ENCODE results near the gene PLCL2.

Gene PLCL2

GRCh38 chr3:16848007-16848406 is 36.7 kb upstream of the PLCL2 start:
- Histone ChIP-seq H3K4me2 (ENCODE audit: low read length) (no peak overlapping the region), H3K36me3 (ENCODE audit: control insufficient read depth in 1 of 2, insufficient read depth in 2 of 2, low read length in 2 of 2) (no peaks in the 10 kb centered on the region), H2AFZ (ENCODE audit: insufficient read depth, low read length, poor library complexity) (no peak overlapping the region), H4K91ac (ENCODE audit: low read depth, low read length) (no peak overlapping the region), H3K9ac (ENCODE audit: low read length) (no peak overlapping the region), H3K18ac (ENCODE audit: low read length) (no peak overlapping the region), H3K4me3 (ENCODE audit: low read depth, low read length) (no peak overlapping the region), H3K79me2 (ENCODE audit: control insufficient read depth, insufficient read depth, low read length, poor library complexity) (no peaks in the 10 kb centered on the region), H3K27ac (ENCODE audit: low read depth, low read length) (no peak overlapping the region), H4K8ac (ENCODE audit: low read depth, low read length) (no peak overlapping the region), H4K12ac (ENCODE audit: low read depth, low read length) (no peak overlapping the region), H3K4me1 (ENCODE audit: control insufficient read depth in 1 of 2, insufficient read depth in 2 of 2, low read length in 2 of 2) (no peaks in the 10 kb centered on the region), H3K4ac (ENCODE audit: low read depth, low read length) (no peak overlapping the region), H3K23ac (ENCODE audit: low read length) (no peak overlapping the region), H2AK5ac (ENCODE audit: low read length) (no peak overlapping the region), H3K27me3 (ENCODE audit: insufficient read depth, low read length) (no peaks in the 10 kb centered on the region), H2BK120ac (ENCODE audit: insufficient read depth, low read length, poor library complexity) (no peak overlapping the region), H3K79me1 (ENCODE audit: low read length) (no peaks in the 10 kb centered on the region), H2BK5ac (ENCODE audit: low read depth, low read length, poor library complexity) (no peak overlapping the region), H3K14ac (ENCODE audit: low read length) (no peak overlapping the region), H3K9me3 (ENCODE audit: insufficient read depth, low read depth, low read length) (no peaks in the 10 kb centered on the region), H2BK12ac (ENCODE audit: low read length) (no peak overlapping the region)
- no peak for DNase-seq
- WGBS (ENCODE audit: extremely low coverage, insufficient coverage, insufficient read length) = no CpG with 5 or more reads among the region's 2 CpGs

- Histone ChIP-seq H3K4me2 (ENCODE audit: low read length) (no peak overlapping the region), H2AFZ (ENCODE audit: insufficient read depth, low read length, poor library complexity) (no peak overlapping the region), H4K8ac (ENCODE audit: low read depth, low read length) (no peak overlapping the region), H3K4me3 (ENCODE audit: low read depth, low read length) (no peak overlapping the region), H3K36me3 (ENCODE audit: control insufficient read depth in 1 of 2, insufficient read depth in 2 of 2, low read length in 2 of 2) (no peaks in the 10 kb centered on the region), H2BK5ac (ENCODE audit: low read depth, low read length, poor library complexity) (no peak overlapping the region), H3K14ac (ENCODE audit: low read length) (no peak overlapping the region), H3K27ac (ENCODE audit: low read depth, low read length) (no peak overlapping the region), H2BK120ac (ENCODE audit: insufficient read depth, low read length, poor library complexity) (no peak overlapping the region), H3K4ac (ENCODE audit: low read depth, low read length) (no peak overlapping the region), H3K18ac (ENCODE audit: low read length) (no peak overlapping the region), H3K23ac (ENCODE audit: low read length) (no peak overlapping the region), H4K12ac (ENCODE audit: low read depth, low read length) (no peak overlapping the region), H3K27me3 (ENCODE audit: insufficient read depth, low read length) (no peaks in the 10 kb centered on the region), H2AK5ac (ENCODE audit: low read length) (no peak overlapping the region), H3K9ac (ENCODE audit: low read length) (no peak overlapping the region), H4K91ac (ENCODE audit: low read depth, low read length) (no peak overlapping the region), H3K79me1 (ENCODE audit: low read length) (no peaks in the 10 kb centered on the region), H3K9me3 (ENCODE audit: insufficient read depth, low read depth, low read length) (no peaks in the 10 kb centered on the region), H3K79me2 (ENCODE audit: control insufficient read depth, insufficient read depth, low read length, poor library complexity) (no peaks in the 10 kb centered on the region), H2BK12ac (ENCODE audit: low read length) (no peak overlapping the region), H3K4me1 (ENCODE audit: control insufficient read depth in 1 of 2, insufficient read depth in 2 of 2, low read length in 2 of 2) (no peaks in the 10 kb centered on the region)
- no CpG with 5 or more reads among the region's 8 CpGs for WGBS (ENCODE audit: extremely low coverage, insufficient coverage, insufficient read length)
- DNase-seq = peak in 1 of 2 donors; percentile 29
Observed at GRCh38 chr3:16849229-16849628, 35.5 kb upstream of the PLCL2 start.

- no peak overlapping the region for H2BK5ac ChIP-seq (ENCODE audit: low read depth, low read length, poor library complexity)
- DNase-seq = no peak
- no peak overlapping the region for H3K4ac ChIP-seq (ENCODE audit: low read depth, low read length)
- H4K12ac ChIP-seq (ENCODE audit: low read depth, low read length) = no peak overlapping the region
- H3K4me3 ChIP-seq (ENCODE audit: low read depth, low read length) = no peak overlapping the region
- no peak overlapping the region for H3K23ac ChIP-seq (ENCODE audit: low read length)
- H3K18ac ChIP-seq (ENCODE audit: low read length) = no peak overlapping the region
- H3K14ac ChIP-seq (ENCODE audit: low read length) = no peak overlapping the region
- no peaks in the 10 kb centered on the region for H3K79me1 ChIP-seq (ENCODE audit: low read length)
- no peaks in the 10 kb centered on the region for H3K27me3 ChIP-seq (ENCODE audit: insufficient read depth, low read length)
- H3K79me2 ChIP-seq (ENCODE audit: control insufficient read depth, insufficient read depth, low read length, poor library complexity) = no peaks in the 10 kb centered on the region
- H3K9ac ChIP-seq (ENCODE audit: low read length) = no peak overlapping the region
- H3K27ac ChIP-seq (ENCODE audit: low read depth, low read length) = no peak overlapping the region
- H2AFZ ChIP-seq (ENCODE audit: insufficient read depth, low read length, poor library complexity) = no peak overlapping the region
- no peaks in the 10 kb centered on the region for H3K36me3 ChIP-seq (ENCODE audit: control insufficient read depth in 1 of 2, insufficient read depth in 2 of 2, low read length in 2 of 2)
- WGBS (ENCODE audit: extremely low coverage, insufficient coverage, insufficient read length) = no CpG with 5 or more reads among the region's 3 CpGs
- H4K91ac ChIP-seq (ENCODE audit: low read depth, low read length) = no peak overlapping the region
- no peaks in the 10 kb centered on the region for H3K9me3 ChIP-seq (ENCODE audit: insufficient read depth, low read depth, low read length)
- H3K4me2 ChIP-seq (ENCODE audit: low read length) = no peak overlapping the region
- H2BK120ac ChIP-seq (ENCODE audit: insufficient read depth, low read length, poor library complexity) = no peak overlapping the region
- no peak overlapping the region for H2BK12ac ChIP-seq (ENCODE audit: low read length)
- no peaks in the 10 kb centered on the region for H3K4me1 ChIP-seq (ENCODE audit: control insufficient read depth in 1 of 2, insufficient read depth in 2 of 2, low read length in 2 of 2)
- no peak overlapping the region for H4K8ac ChIP-seq (ENCODE audit: low read depth, low read length)
- H2AK5ac ChIP-seq (ENCODE audit: low read length) = no peak overlapping the region
Observed at GRCh38 chr3:16849795-16850194, 35.0 kb upstream of the PLCL2 start.

- H3K9me3 ChIP-seq (ENCODE audit: insufficient read depth, low read depth, low read length) = no peaks in the 10 kb centered on the region
- no peak overlapping the region for H3K23ac ChIP-seq (ENCODE audit: low read length)
- no peak overlapping the region for H3K18ac ChIP-seq (ENCODE audit: low read length)
- no peak overlapping the region for H3K4me3 ChIP-seq (ENCODE audit: low read depth, low read length)
- no CpG with 5 or more reads among the region's 1 CpG for WGBS (ENCODE audit: extremely low coverage, insufficient coverage, insufficient read length)
- H3K14ac ChIP-seq (ENCODE audit: low read length) = no peak overlapping the region
- H2AK5ac ChIP-seq (ENCODE audit: low read length) = no peak overlapping the region
- no peak for DNase-seq
- H2BK12ac ChIP-seq (ENCODE audit: low read length) = no peak overlapping the region
- no peak overlapping the region for H4K8ac ChIP-seq (ENCODE audit: low read depth, low read length)
- H3K27me3 ChIP-seq (ENCODE audit: insufficient read depth, low read length) = no peaks in the 10 kb centered on the region
- H3K9ac ChIP-seq (ENCODE audit: low read length) = no peak overlapping the region
- H2AFZ ChIP-seq (ENCODE audit: insufficient read depth, low read length, poor library complexity) = no peak overlapping the region
- H4K12ac ChIP-seq (ENCODE audit: low read depth, low read length) = no peak overlapping the region
- no peak overlapping the region for H3K4me2 ChIP-seq (ENCODE audit: low read length)
- no peaks in the 10 kb centered on the region for H3K79me2 ChIP-seq (ENCODE audit: control insufficient read depth, insufficient read depth, low read length, poor library complexity)
- no peak overlapping the region for H3K27ac ChIP-seq (ENCODE audit: low read depth, low read length)
- H4K91ac ChIP-seq (ENCODE audit: low read depth, low read length) = no peak overlapping the region
- no peaks in the 10 kb centered on the region for H3K4me1 ChIP-seq (ENCODE audit: control insufficient read depth in 1 of 2, insufficient read depth in 2 of 2, low read length in 2 of 2)
- no peaks in the 10 kb centered on the region for H3K36me3 ChIP-seq (ENCODE audit: control insufficient read depth in 1 of 2, insufficient read depth in 2 of 2, low read length in 2 of 2)
- no peak overlapping the region for H3K4ac ChIP-seq (ENCODE audit: low read depth, low read length)
- H3K79me1 ChIP-seq (ENCODE audit: low read length) = no peaks in the 10 kb centered on the region
- no peak overlapping the region for H2BK120ac ChIP-seq (ENCODE audit: insufficient read depth, low read length, poor library complexity)
- no peak overlapping the region for H2BK5ac ChIP-seq (ENCODE audit: low read depth, low read length, poor library complexity)
Observed at GRCh38 chr3:16855497-16855896, 29.3 kb upstream of the PLCL2 start.
